GM13976 (cell line): Measurements from ENCODE around the gene TRIML2.

Source experiments
- DNase-seq: peaks from one replicate; pipeline ENCODE4 v3.0.0; 2012; ENCODE audit warnings: low spot score
- CTCF ChIP-seq: IDR thresholded peaks from 2 replicates; pipeline ENCODE4 v1.5.1; 2012; ENCODE audit warnings: borderline replicate concordance, mild to moderate bottlenecking; ENCODE audit not compliant: insufficient read depth; ENCODE audit errors: extremely low read depth, missing control alignments, control extremely low read depth
- in situ Hi-C: fragments of 300-500 bp; cut with MboI; formaldehyde crosslinking; loops from one replicate; pipeline ENCODE4 v1.12.0; 2022; ENCODE audit warnings: low sequenced_read_pairs, mixed read lengths, inconsistent platforms; ENCODE audit not compliant: unreplicated experiment

Gene TRIML2

GRCh38 chr4:188127214-188127874 lies 17.9 kb upstream of the TRIML2 start:
- in situ Hi-C loops = no loop called here
- no peak for DNase-seq
- TF ChIP-seq CTCF = no peak

GRCh38 chr4:188121530-188121929 lies 12.1 kb upstream of the TRIML2 start:
- no peak for TF ChIP-seq CTCF
- in situ Hi-C loops = no loop called here
- no peak for DNase-seq

GRCh38 chr4:188117631-188118324 lies 8.4 kb upstream of the TRIML2 start:
- in situ Hi-C loops = no loop called here
- TF ChIP-seq CTCF = no peak
- no peak for DNase-seq

- TF ChIP-seq CTCF = no peak
- DNase-seq = no peak
- in situ Hi-C loops = no loop called here
Observed at GRCh38 chr4:188113156-188113555, 3.8 kb upstream of the TRIML2 start.

- TF ChIP-seq CTCF = no peak
- no peak for DNase-seq
- in situ Hi-C loops = no loop called here
Observed at GRCh38 chr4:188111955-188112354, 2.6 kb upstream of the TRIML2 start.

GRCh38 chr4:188110741-188111471 lies 1.5 kb upstream of the TRIML2 start:
- TF ChIP-seq CTCF = no peak
- in situ Hi-C loops = no loop called here
- DNase-seq = no peak
